Erythroblast (primary cell): ENCODE data around the gene LRRC18.

Experiments used
- GATA1 ChIP-seq: IDR thresholded peaks from 2 replicates; pipeline ENCODE4 v1.6.1; 2011; ENCODE audit warnings: low read depth, mild to moderate bottlenecking, control low read depth, low read length, moderate library complexity
- POLR2A ChIP-seq: IDR thresholded peaks from 2 replicates; pipeline ENCODE4 v1.6.1; 2011; ENCODE audit warnings: mild to moderate bottlenecking, low read length

DNA sequence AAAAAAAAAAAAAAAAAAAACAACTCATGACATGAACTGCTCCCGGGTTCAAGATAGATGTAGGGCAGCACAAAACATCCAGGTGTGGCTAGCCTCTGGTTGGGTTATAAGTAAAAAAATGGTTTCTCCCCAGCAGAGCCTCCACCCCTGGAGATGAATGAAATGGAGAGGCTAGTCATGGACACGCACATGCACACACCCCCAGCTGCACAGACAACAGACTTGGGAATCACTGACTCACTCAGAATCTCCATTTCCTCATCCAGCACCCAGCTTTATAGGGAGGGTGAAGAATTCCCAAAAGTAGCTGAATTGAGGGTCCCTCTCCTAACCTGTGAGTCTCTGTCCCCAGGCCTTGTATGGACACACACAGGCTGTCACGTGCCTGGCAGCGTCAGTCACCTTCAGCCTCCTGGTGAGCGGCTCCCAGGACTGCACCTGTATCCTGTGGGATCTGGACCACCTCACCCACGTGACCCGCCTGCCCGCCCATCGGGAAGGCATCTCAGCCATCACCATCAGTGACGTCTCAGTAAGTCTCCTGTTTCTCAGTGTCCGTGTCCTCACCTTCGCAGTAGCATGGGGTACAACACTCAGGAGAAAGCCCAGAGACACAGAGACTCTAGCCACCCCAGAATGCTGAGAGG is 35.0 kb upstream of the LRRC18 start:
- no peak for TF ChIP-seq POLR2A
- TF ChIP-seq GATA1, result no peak
